Measurements from ENCODE around the gene CNIH3. TPM values are rescaled to one million over a fixed set of nuclear protein-coding genes. Genes with fewer than 3 reads are reported as not detected.

Gene CNIH3
- total RNA-seq, 2 donors from 2014 or later = 0.36 to 7.2 TPM

DNA sequence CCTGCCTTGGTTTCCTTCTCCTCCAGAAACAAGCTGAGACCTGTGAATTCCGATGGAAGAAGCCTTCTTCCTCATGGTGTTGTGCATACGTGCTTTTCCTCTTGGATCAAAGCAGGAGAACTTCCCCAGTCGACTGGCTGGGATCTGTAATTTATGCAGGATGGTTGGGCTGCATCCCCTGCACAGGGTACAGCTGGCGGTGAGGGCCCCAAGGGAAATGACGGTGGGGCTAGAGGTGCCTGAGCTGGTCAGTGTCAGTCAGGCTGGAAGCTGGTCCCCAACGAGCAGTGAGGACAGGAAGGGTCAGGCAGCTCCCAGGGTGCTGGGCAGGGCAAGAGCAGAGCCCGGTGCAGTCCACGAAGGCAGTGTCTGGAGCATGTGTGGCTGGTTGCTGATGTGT lies 106.7 kb downstream of the CNIH3 start:
- WGBS = 70% methylated on average over 8 of the region's 8 CpGs
- Histone ChIP-seq H3K9me3 (no peaks in the 10 kb centered on the region), H3K27me3 (replicated peaks; ENCODE audit: insufficient read depth) (no peaks in the 10 kb centered on the region), H3K36me3 (no peaks in the 10 kb centered on the region), H3K4me3 (no peak overlapping the region), H3K27ac (no peak overlapping the region), H3K4me1 (replicated peaks) (no peaks in the 10 kb centered on the region)
- TF ChIP-seq POLR2A (IDR thresholded peaks at IDR 0.05) (no peak), POLR2AphosphoS5 (IDR thresholded peaks at IDR 0.05) (no peak)
- TF ChIP-seq, protein P1, sequence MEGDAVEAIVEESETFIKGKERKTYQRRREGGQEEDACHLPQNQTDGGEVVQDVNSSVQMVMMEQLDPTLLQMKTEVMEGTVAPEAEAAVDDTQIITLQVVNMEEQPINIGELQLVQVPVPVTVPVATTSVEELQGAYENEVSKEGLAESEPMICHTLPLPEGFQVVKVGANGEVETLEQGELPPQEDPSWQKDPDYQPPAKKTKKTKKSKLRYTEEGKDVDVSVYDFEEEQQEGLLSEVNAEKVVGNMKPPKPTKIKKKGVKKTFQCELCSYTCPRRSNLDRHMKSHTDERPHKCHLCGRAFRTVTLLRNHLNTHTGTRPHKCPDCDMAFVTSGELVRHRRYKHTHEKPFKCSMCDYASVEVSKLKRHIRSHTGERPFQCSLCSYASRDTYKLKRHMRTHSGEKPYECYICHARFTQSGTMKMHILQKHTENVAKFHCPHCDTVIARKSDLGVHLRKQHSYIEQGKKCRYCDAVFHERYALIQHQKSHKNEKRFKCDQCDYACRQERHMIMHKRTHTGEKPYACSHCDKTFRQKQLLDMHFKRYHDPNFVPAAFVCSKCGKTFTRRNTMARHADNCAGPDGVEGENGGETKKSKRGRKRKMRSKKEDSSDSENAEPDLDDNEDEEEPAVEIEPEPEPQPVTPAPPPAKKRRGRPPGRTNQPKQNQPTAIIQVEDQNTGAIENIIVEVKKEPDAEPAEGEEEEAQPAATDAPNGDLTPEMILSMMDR (IDR thresholded peaks at IDR 0.05) = no peak
- intact Hi-C loops (cut with DNase I) = no loop called here
- DNase-seq (ENCODE audit: low spot score) = no peak

DNA sequence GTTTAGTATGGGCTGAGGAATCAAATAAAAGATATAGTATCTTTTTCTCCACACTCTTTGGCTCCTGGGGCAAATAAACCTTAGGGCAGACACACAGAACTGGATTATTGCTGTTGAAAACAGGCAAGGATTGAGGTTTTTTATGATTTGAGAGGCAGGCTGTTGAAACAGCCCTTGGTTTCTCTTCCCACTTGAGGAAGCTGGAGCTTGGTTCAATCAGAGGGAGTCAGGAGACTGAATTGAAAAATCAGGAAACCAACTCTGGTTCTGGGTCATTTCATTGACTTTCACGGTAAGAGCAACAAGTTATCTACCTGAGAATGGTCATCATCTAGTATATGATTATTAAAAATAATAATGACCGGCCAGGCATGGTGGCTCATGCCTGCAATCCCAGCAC lies 108.4 kb downstream of the CNIH3 start:
- intact Hi-C loops (cut with DNase I) = no loop called here
- Histone ChIP-seq H3K27ac (no peak overlapping the region), H3K4me3 (no peak overlapping the region), H3K27me3 (replicated peaks; ENCODE audit: insufficient read depth) (no peaks in the 10 kb centered on the region), H3K36me3 (no peaks in the 10 kb centered on the region), H3K9me3 (no peaks in the 10 kb centered on the region), H3K4me1 (replicated peaks) (no peaks in the 10 kb centered on the region)
- no peak for DNase-seq (ENCODE audit: low spot score)
- TF ChIP-seq, protein P1 (IDR thresholded peaks at IDR 0.05) = no peak
- TF ChIP-seq POLR2AphosphoS5 (IDR thresholded peaks at IDR 0.05) (no peak), POLR2A (IDR thresholded peaks at IDR 0.05) (no peak)
- WGBS = 95% methylated on average over 2 of the region's 2 CpGs

DNA sequence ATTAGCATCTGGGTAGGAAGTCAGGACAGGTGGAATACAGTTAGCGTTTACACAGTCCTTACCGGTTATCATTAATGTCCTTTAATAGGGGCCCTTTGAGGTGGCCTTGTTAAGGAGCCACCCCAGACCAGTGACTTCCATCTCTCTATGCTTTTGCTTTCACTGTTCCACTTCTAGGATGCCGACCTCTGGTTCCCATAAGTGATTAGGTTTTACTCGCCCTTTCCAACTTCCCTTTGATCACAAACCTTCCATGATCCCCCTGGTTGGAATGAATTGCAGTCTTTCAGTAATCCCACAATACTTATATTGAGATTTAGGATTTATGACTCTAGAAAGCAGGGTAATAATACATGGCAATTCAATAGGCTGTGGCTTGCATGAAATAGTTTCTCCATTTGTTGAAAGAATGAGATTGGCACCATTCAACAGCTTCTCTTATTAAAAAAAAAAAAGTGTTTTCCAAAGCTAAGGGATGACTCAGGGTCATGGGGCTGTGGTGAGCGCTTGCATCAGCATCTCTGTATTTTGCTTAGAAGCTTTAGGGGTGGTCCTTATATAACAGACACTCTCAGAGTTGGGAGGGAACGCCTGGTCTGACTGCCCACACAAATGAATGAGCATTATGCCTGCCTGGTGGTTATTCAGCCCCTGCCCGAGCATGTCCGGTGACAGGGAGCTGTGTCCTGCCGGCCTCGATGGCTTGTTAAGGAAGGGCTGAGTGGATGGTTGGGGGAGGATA lies 110.5 kb downstream of the CNIH3 start:
- Histone ChIP-seq H3K27ac (no peak overlapping the region), H3K4me1 (replicated peaks) (no peaks in the 10 kb centered on the region), H3K4me3 (no peak overlapping the region), H3K9me3 (no peaks in the 10 kb centered on the region), H3K36me3 (no peaks in the 10 kb centered on the region), H3K27me3 (replicated peaks; ENCODE audit: insufficient read depth) (no peaks in the 10 kb centered on the region)
- TF ChIP-seq, protein P1 (IDR thresholded peaks at IDR 0.05) = no peak
- TF ChIP-seq POLR2AphosphoS5 (IDR thresholded peaks at IDR 0.05) (no peak), POLR2A (IDR thresholded peaks at IDR 0.05) (no peak)
- no peak for DNase-seq (ENCODE audit: low spot score)
- 72% methylated on average over 10 of the region's 10 CpGs for WGBS
- intact Hi-C loops (cut with DNase I) = no loop called here

DNA sequence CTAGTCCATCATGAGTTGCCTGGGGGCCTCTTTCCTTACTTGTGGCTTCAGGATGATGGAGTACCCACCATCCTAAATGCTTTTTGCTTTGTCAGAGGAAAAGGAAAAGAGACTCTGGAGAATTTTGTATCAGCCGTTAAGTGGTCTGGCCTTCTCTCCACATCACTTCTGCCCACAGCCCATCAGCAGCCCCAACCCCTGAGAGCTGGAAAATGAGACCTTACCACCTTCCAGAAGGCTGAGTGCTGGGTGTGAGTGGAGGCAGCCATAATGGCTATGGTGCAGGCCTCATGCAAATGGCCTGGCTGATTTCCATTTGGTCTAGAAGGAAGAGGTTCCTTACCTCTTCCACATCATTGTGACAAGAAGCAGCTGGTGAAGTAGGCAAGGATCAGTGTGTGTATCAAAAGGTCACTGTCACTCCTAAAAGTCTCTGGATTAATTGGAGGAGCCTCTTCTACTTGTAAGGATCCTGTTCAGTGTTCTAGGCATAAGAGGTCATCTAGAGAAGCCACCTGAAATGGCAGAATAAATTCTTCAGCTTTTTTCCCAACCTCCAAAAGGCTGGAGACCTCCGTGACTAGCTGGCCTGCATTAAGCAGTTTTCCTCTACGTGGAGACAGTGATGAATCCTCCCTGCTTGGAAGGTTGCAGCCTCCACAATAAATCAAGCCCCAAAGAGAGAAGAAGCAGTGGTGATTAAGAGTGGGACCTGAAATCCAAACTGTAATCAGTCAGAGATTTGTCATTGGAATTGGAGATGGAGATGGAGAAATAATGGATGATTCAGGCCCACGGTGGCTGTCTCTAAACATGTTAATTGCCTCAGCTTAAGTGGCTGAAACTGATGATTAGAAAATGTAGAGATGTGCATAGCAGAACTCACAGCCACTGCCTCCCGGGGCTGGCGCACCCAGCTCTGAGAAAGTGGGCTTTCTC lies 111.5 kb downstream of the CNIH3 start:
- no peak for TF ChIP-seq POLR2A (IDR thresholded peaks at IDR 0.05)
- TF ChIP-seq POLR2AphosphoS5 (IDR thresholded peaks at IDR 0.05) = no peak
- TF ChIP-seq, protein P1 (IDR thresholded peaks at IDR 0.05) = no peak
- Histone ChIP-seq H3K4me1 (replicated peaks) (no peaks in the 10 kb centered on the region), H3K27ac (no peak overlapping the region), H3K4me3 (no peak overlapping the region), H3K9me3 (no peaks in the 10 kb centered on the region), H3K27me3 (replicated peaks; ENCODE audit: insufficient read depth) (no peaks in the 10 kb centered on the region), H3K36me3 (no peaks in the 10 kb centered on the region)
- DNase-seq (ENCODE audit: low spot score) = no peak
- intact Hi-C loops (cut with DNase I) = no loop called here
- 89% methylated on average over 6 of the region's 6 CpGs for whole genome bisulfite sequencing
